HG03039 (cell line): ENCODE measurements around the gene TTC29.
"Not testable (repeated sequence)": the region's sequence is repeated elsewhere in the genome, so short reads cannot be mapped to it uniquely, and the experiment has no call there.

Experiments used
- ATAC-seq: cut with Tn5 transposase; IDR thresholded peaks from one replicate; pipeline ENCODE4 v1.9.1; 2021; ENCODE audit warnings: mild to moderate bottlenecking, moderate library complexity; ENCODE audit not compliant: unreplicated experiment

The TTC29 gene

GRCh38 chr4:146739182-146739581 is 206.5 kb downstream of the TTC29 start:
- no peak for ATAC-seq

GRCh38 chr4:146723519-146723918 is 222.1 kb downstream of the TTC29 start:
- ATAC-seq: not testable (repeated sequence)

- no peak for ATAC-seq
Observed at GRCh38 chr4:146709956-146710355, 235.7 kb downstream of the TTC29 start.

- ATAC-seq: no peak
Observed at GRCh38 chr4:146699910-146700309, 245.8 kb downstream of the TTC29 start.

GRCh38 chr4:146674829-146675570 is 270.7 kb downstream of the TTC29 start:
- ATAC-seq: no peak

- not testable (repeated sequence) for ATAC-seq
Observed at GRCh38 chr4:146663968-146664311, 281.7 kb downstream of the TTC29 start.

GRCh38 chr4:146661367-146661766 is 284.3 kb downstream of the TTC29 start:
- no peak for ATAC-seq
